Fibroblast of skin of left quadriceps (primary cell): Measurements from ENCODE around the gene MAP2K6.

Experiments
- DNase-seq, 2 experiments: peaks; one replicate each; pipeline ENCODE4 v3.0.0-alpha.2; 2013; ENCODE audit warnings: low read depth in 2 of 2

MAP2K6 gene

DNA sequence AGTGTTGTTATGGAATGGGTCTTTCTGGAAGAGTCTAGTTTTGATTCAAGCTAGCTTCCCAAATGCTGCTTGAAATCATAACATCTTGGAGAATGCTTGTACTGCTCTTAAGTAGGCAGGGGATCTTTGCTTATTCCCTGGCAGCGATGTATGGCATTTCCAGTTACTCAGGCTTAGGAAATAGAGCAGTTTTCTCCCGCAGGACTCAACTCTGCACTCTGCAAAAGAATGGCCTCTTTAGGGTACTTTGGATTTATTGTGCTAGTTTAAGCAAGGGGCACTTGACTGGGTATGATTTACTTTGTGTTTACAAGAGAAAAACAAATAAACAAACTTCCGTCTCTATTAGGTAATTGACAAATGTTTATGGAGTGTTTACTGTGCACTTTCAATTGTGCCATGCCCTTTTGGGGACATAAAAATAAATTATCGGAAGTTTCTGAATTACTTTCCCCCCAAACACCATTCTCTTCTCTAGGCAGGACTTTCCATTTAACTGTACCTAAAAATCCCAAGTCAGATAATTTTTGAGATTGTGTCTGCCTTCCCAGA is 164.0 kb downstream of the MAP2K6 start:
- no peak for DNase-seq

DNA sequence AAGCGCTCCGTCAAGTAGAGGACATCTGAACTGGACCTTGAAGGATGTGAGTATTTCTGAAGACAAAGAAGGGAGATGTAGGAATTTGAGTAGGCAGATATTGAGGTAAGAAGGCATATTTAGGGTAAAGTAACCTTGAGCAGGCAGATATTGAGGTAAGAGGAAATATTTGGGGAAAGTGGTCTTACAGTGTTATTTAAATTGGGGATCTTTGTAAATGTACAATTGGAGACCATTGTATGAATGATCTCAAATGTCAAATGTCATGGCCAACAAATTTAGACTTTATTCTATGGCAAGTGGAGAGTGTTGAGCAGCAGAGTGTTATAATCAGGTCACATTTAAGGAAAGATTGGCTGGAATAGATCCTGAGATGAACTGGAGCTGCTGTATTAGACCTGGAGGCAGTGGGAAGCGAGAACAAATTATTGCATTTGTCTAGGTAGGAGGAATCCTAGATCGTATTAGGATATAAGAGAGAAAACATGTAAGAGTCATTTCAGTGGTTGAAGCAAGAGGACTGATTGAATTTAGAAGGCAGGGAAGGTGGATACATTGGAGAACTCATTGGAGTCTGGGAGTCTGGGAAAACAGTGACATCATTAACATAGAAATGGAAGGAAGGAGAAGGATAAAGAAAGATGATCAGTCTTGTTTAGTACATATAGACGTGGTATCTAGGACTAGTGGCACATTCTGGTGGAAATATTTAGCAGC is 165.6 kb downstream of the MAP2K6 start:
- no peak for DNase-seq

DNA sequence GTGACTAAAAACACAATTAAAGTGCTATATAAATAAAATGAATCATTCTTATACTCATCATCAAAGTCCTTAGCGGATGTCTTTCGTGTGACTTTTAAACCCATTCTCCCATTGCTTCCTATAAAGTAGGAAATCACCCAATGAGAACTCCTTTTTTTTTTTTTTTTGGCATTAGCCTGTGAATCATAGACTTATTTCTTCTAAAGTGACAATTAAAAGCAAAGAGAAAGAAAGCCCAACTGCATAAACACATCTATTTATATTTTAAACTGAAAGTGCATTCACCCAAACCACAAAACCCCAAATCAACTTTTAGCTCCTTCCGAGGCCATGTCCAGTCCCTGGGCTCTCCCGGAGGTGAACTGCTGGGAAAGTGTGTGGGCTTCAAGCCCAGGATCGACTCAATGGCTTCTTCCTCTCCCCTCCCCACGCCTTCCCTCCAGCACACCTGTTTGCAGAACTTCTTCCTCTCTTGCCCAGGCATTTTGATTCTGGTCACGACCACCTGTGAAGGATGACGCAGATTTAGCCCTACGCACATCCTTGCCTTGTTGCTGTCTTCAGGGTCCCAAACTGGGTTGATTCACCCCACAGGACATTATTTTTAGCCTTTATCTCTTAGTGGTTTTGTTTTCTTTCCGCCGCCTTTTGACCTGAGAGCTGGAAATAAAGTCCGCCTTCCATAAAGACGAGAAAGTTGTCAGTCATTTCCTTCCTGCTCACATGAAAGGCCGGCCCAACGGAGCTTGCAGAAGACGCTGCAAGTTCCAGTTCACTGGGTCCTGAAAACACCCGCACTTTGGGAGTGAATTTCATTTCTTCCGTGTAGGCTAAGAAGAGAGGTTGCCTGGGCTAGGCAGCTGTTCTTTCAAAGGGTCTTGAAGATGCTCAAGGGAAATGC is 166.8 kb downstream of the MAP2K6 start:
- DNase-seq: no peak

DNA sequence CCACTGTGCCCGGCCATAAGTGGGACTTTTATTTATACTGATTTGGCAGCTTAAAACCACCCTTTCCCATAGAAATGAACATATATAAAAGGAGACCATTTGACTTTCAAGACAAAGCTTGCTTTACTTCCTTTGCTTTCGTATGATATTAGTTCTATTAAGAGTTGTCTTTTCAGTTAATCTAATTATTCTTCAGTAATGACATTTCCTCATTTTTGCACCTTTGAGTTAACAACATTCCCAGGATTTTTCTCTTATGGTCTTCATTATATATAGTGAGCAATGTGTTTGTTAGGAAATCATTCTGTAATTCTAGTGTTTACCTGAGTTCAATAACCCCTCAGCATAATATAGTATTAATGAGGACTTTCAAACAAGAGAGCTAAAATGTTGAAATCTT is 173.8 kb downstream of the MAP2K6 start:
- DNase-seq: no peak

DNA sequence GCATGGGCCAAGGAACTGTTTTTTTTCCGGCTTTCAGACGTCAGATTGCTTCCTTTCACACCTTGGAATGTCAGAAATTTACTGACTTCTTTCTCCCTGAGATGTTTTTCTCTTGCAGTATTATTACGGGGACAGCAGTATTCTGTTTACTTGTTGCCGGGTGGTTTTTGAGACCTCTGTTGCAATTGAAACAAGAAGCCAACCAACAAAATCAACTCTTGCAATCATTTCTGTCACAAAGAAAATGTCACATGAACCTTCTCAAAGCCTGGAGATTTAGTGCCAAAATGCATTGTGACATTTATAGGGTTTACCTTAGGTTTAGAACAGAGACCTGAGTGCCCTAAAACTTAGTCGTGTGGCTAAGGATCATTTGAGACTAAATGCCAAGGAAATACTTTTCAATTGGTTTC is 174.3 kb downstream of the MAP2K6 start:
- no peak for DNase-seq

DNA sequence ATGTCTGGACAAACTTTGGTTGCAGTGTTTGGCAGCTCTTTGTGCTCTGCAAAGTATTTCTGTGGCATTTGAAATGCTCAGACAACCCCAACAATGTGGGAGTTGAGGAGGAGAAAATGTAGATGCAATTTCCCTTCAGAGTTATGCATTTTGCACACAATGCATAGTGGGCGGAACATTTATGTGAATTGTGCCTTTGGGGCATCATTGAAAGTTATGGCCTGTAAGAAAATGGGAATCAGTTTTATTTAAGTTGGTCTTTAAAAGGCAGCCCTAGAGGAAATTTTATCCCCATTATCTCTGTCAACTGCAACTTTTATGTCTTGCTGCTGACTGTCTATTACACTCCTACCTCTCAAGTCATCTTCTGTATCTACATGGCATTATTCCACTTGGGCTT is 176.2 kb downstream of the MAP2K6 start:
- DNase-seq: no peak

DNA sequence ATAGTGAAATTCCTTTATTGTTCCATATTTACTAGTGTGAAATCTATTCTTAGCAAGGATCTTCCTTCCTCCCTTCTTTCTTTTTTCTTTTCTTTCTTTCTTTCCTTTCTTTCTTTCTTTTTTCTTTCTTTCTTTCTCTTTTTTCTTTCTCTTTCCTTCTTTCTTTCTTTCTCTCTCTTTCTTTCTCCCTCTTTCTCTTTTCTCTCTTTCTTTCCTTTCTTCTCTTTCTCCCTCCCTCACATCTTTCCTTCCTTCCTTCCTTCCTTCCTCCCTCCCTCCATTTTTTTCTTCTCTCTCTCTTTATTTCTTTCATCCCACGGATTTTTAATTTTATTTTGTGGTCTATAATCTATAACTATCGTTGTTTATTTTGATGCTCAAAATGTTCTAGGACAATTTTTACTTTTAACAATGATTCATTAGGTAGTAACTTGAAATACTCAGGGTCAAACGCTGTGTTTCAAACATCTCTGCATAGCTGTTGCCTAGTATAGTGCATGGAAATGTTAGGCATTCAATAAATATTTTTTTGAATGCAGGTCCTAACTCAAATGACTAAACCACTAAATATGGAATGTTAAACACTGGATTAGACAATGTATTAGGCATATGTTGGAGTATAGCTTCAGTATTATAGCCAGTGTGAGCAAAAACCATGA is 178.3 kb downstream of the MAP2K6 start:
- peak in 1 of 2 experiments; percentile 53 for DNase-seq

DNA sequence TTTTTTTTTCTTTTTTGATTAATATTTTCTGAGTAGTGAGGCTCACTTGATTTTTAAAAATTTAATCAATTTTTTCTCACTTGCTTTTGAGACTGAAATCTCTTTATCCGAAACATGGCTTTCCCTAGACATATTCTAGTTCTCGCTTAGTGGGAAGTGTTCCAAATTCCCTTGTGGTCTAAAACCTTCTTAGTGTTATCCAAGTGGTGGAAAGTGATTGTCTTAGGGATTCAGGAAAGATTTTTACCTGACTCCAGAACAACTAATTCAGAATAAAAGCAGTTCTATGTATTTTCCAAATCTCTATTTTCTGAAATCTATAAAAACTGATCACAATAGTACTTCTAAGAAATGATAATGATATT is 178.8 kb downstream of the MAP2K6 start:
- DNase-seq: no peak

DNA sequence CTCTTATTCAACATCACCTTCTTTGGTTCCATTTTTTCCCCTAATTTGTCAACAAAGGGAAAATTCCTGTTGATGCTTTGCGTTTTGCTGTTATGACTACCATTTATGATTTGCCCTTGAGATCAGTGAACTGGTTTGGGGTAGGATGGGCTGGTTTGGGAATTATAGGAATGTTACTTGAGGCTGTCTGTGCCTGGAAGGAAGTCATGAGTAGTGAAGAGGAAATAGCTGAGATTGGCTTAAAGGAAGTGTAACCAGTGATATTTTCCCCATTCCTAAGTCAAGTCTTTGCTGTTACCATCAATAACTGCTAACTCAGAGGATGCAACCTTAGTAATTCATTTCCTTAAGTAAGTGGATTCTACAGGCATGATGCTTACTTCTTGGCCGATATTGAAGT is 179.2 kb downstream of the MAP2K6 start:
- DNase-seq: no peak

DNA sequence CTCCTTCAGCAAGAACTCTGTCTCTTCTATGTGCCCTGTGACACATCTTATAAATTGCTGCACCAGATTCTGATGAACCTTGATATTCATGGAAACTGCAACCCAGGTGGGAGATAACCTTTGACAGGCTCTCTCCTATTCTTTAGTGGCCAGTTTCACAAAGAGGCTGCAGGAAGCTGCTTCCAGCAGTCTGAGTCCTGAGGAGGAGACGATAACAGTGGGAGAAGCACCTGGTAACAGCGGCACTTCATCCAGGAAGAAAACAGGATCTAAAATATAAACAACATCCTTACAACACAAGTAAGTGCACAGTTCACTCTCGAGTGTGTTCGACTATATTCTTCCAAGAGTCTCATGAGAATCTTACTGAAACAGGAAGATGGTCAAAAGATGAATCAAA is 180.1 kb downstream of the MAP2K6 start:
- DNase-seq: no peak

DNA sequence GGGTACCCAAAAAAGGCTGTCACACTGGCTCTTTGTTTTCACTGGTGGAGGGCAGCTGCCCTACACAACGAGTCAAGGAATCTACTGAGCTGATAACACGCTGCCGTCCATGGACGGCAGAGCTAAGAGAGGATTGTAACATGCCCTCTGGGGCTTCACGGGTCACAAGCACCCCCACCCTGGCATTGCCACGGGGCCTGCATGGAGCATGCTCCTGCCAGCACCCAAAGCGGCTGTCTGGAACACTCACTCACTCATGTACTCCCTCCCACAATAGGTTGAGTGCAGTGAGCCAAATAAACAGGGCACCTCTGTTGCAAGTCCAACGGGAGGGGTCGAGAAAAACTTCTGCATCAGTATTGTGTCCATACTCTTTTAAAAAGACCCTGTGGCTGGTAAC is 181.6 kb downstream of the MAP2K6 start:
- DNase-seq: no peak

DNA sequence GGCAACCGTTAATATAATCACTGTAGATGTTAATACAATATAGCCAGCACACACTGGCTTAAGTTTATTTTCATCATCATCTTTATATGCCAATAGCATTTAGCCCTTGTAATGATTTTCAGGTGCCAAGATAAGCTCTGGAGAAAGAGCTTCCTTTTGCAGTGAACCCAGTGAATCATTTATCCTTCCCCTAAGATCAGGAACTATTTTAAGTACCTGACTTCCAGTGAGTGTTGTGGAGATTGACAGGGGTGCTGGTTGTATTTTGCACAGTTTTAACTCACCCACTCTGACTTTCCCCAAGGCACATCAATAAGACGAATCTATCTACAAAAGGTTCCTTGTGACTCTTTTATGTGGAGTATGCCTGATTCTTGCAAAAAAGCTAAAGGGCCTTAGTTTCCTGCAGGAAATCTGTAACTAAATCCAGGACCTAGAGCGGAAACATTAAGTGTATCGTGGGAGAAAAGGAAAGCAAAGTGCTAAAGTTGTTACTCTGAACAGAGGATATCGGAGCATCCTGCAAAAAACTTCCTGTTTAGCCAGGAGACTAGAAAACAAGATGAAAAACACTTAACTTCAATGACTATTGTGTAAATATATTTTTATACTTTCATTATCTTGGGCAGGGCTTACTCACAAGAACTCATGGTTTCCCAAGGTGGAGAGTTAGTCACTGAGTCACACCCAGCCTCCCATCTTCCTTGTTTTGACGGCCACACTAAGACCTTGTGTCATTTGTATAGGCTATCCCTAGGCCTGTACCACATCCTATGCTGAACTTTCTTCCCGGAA is 183.6 kb downstream of the MAP2K6 start:
- DNase-seq: no peak

DNA sequence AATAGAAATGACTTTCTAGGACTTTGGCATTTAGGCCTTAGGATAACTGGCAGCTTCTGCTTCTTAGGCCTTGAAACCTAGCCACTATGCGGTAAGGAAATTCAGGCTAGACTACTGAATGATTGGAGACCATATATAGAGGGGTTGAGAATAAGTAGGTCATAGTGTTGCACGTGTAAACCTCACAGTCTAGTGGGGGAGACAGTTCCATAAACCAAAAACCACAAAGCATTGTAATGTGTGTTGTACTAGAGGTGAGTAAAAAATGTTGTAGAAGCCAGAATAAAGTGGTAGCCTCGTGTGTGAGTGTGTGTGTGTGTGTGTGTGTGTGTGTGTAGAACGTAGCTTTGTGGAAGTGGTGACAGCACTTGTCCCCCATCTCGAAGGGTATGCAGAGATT is 188.5 kb downstream of the MAP2K6 start:
- no peak for DNase-seq
